CD8-positive, alpha-beta memory T cell (primary cell): ENCODE results near the gene SLC27A4. TPM values are rescaled to one million over a fixed set of nuclear protein-coding genes. Genes with fewer than 3 reads are reported as not detected.
A peak's percentile ranks its signal among the peaks of the same experiment; 100 is the strongest.

Experiments used
- CTCF ChIA-PET: fragments of 350-600 bp; sonication (Branson Sonifier 250); formaldehyde crosslinking; loops from one replicate; lab custom pipeline; 2021; ENCODE audit warnings: antibody characterized with exemption; lab: Charles Lee
- POLR2A ChIA-PET: fragments of 350-600 bp; sonication (Branson Sonifier 250); formaldehyde crosslinking; loops from one replicate; lab custom pipeline; 2021; ENCODE audit warnings: antibody characterized with exemption; lab: Charles Lee
- DNase-seq, 5 donors: peaks; one replicate each; pipeline versions ENCODE4 v3.0.0 to v3.0.0-alpha.2; 2020 to 2022; ENCODE audit warnings: mixed read lengths in 1 of 5
- H3K27ac ChIP-seq: one replicate; pipeline ENCODE4 v1.7.0; 2013; ENCODE audit warnings: low read depth, mild to moderate bottlenecking, low read length, moderate library complexity
- H3K27me3 ChIP-seq: 2 replicates; pipeline ENCODE4 v1.7.0; 2013; ENCODE audit warnings: low read length, mild to moderate bottlenecking; ENCODE audit not compliant: insufficient read depth, poor library complexity, severe bottlenecking
- H3K36me3 ChIP-seq: 2 replicates; pipeline ENCODE4 v1.7.0; 2013; ENCODE audit warnings: mild to moderate bottlenecking, low read length, moderate library complexity; ENCODE audit not compliant: insufficient read depth
- H3K4me1 ChIP-seq: 2 replicates; pipeline ENCODE4 v1.7.0; 2013; ENCODE audit warnings: mild to moderate bottlenecking, low read length, moderate library complexity; ENCODE audit not compliant: insufficient read depth
- H3K4me3 ChIP-seq: 2 replicates; pipeline ENCODE4 v1.7.0; 2013; ENCODE audit warnings: mild to moderate bottlenecking, low read length
- H3K9me3 ChIP-seq: 2 replicates; pipeline ENCODE4 v1.7.0; 2013; ENCODE audit warnings: mild to moderate bottlenecking, low read length
- H3K27ac Mint-ChIP-seq, 8 donors: one replicate each; pipeline ENCODE4 v1.8.0; 2020 to 2021; ENCODE audit warnings: mixed read lengths in 8 of 8, mild to moderate bottlenecking in 6 of 8, inconsistent platforms in 3 of 8, moderate library complexity in 3 of 8
- H3K27me3 Mint-ChIP-seq, 2 donors: one replicate each; pipeline ENCODE4 v1.8.0; 2020 to 2021; ENCODE audit warnings: mixed read lengths in 2 of 2, mild to moderate bottlenecking in 1 of 2, moderate library complexity in 1 of 2
- H3K36me3 Mint-ChIP-seq, 3 donors: one replicate each; pipeline ENCODE4 v1.8.0; 2020 to 2021; ENCODE audit warnings: mixed read lengths in 3 of 3, inconsistent platforms in 1 of 3, mild to moderate bottlenecking in 1 of 3
- H3K4me1 Mint-ChIP-seq, 3 donors: one replicate each; pipeline ENCODE4 v1.8.0; 2020 to 2021; ENCODE audit warnings: mixed read lengths in 3 of 3, inconsistent platforms in 1 of 3, mild to moderate bottlenecking in 1 of 3
- H3K4me3 Mint-ChIP-seq, 7 donors: one replicate each; pipeline ENCODE4 v1.8.0; 2020 to 2021; ENCODE audit warnings: mixed read lengths in 7 of 7, mild to moderate bottlenecking in 6 of 7, moderate library complexity in 4 of 7, inconsistent platforms in 2 of 7
- H3K9me3 Mint-ChIP-seq, 5 donors: one replicate each; pipeline ENCODE4 v1.8.0; 2020 to 2022; ENCODE audit warnings: mixed read lengths in 5 of 5, mild to moderate bottlenecking in 3 of 5, moderate library complexity in 2 of 5, inconsistent platforms in 1 of 5
- polyA plus RNA-seq: library from polyadenylated mRNA; unstranded; fragments of 300-500 nt; fragmentation: Illumina TruSeq; gene quantifications from one replicate; pipeline ENCODE4 v1.2.3, GENCODE V29; 2021
- total RNA-seq, 2 experiments: library from RNA; stranded (reverse); gene quantifications; one replicate each; pipeline ENCODE4 v1.2.3, GENCODE V29; 2021

The SLC27A4 gene
- total and polyA plus RNA-seq, 3 experiments from 2014 or later, result 11.2 to 46.0 (median 41.2) TPM

DNA sequence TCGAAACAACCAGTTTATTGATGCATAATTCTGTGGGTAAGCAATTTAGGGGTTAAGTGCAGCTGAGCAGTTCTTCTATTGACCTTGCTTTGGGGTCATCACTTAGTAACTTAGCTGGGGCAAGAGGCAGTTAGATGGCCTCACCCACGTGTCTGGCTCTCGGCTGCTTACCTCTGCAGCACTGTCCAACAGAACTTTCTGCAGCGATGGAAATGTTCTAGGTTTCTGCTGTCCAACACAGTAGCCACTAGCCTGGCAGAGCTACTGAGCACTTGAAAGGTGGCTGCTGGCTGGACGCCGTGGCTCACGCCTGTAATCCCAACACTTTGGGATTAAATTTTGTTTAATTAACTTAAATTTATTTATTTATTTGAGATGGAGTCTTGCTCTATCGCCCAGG is 17.8 kb downstream of the SLC27A4 start:
- Histone ChIP-seq H3K9me3 (no peaks in the 10 kb centered on the region), H3K27me3 (no peaks in the 10 kb centered on the region), H3K36me3 (no peaks in the 10 kb centered on the region), H3K27ac (no peak overlapping the region), H3K4me1 (peaks cover 9% of the 10 kb centered on the region), H3K4me3 (no peak overlapping the region)
- Mint-ChIP-seq H3K9me3 (no peaks in the 10 kb centered on the region), H3K27ac (no peak overlapping the region), H3K36me3 (peaks cover 0 to 32% (median 2%) of the 10 kb centered on the region in 3 donors), H3K4me3 (no peak overlapping the region), H3K27me3 (no peaks in the 10 kb centered on the region), H3K4me1 (peaks cover 5 to 12% (median 6%) of the 10 kb centered on the region in 3 donors)
- ChIA-PET POLR2A (no interaction called here), CTCF (interaction anchor here (0.9 kb wide), 1 partner anchor 154 kb away, joined by 3 read pairs; no protein-coding TSS in a partner anchor)
- DNase-seq, result no peak

DNA sequence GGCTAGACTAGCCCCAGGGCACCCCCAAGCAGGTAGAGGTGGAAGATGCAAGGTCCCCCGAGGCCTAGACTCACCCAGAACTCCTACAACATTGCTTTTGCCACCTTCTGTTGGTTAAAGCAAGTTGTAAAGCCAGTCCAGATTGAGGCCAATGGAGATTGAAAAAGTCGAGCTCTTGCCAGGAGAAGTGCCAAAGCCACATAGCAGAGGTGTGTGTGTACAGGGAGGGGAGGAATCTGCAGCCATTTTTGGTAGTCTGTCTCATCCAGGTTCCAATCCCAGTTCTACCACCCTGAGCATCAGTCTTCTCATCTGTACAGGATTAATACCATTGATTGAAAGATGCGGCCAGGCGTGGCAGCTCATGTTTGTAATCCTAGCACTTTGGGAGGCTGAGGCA is 18.5 kb downstream of the SLC27A4 start:
- Histone ChIP-seq H3K36me3 (no peaks in the 10 kb centered on the region), H3K4me1 (peaks cover 9% of the 10 kb centered on the region), H3K4me3 (no peak overlapping the region), H3K9me3 (no peaks in the 10 kb centered on the region), H3K27ac (no peak overlapping the region), H3K27me3 (no peaks in the 10 kb centered on the region)
- no peaks in the 10 kb centered on the region for H3K9me3 Mint-ChIP-seq
- no peak overlapping the region for H3K4me3 Mint-ChIP-seq
- peaks cover 0 to 27% (median 2%) of the 10 kb centered on the region in 3 donors for H3K36me3 Mint-ChIP-seq
- peak overlapping the region in 2 of 8 donors; percentile 51 to 71 for H3K27ac Mint-ChIP-seq
- DNase-seq, result no peak
- ChIA-PET CTCF (interaction anchor here (0.9 to 1.8 kb wide), 2 partner anchors 64 to 155 kb away, joined by 3 to 4 read pairs; no protein-coding TSS in a partner anchor), POLR2A (no interaction called here)
- peaks cover 5 to 12% (median 6%) of the 10 kb centered on the region in 3 donors for H3K4me1 Mint-ChIP-seq
- no peaks in the 10 kb centered on the region for H3K27me3 Mint-ChIP-seq

DNA sequence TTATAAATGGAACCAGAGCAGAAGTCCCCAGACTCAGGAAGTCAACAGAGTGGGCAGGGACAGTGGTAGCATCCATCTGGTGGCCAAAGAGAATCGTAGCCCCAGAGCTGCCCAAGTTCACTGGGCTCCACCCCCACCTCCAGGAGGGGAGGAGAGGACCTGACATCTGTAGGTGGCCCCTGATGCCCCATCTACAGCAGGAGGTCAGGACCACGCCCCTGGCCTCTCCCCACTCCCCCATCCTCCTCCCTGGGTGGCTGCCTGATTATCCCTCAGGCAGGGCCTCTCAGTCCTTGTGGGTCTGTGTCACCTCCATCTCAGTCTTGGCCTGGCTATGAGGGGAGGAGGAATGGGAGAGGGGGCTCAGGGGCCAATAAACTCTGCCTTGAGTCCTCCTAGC is 20.5 kb downstream of the SLC27A4 start:
- peak overlapping the region in 1 of 8 donors; percentile 32 for H3K27ac Mint-ChIP-seq
- H3K4me1 Mint-ChIP-seq, result peaks cover 5 to 12% (median 6%) of the 10 kb centered on the region in 3 donors
- no peaks in the 10 kb centered on the region for H3K9me3 ChIP-seq
- no peaks in the 10 kb centered on the region for H3K27me3 Mint-ChIP-seq
- no peak overlapping the region for H3K27ac ChIP-seq
- no peak overlapping the region for H3K4me3 Mint-ChIP-seq
- H3K36me3 Mint-ChIP-seq, result peaks cover 0 to 14% (median 2%) of the 10 kb centered on the region in 3 donors
- H3K27me3 ChIP-seq, result no peaks in the 10 kb centered on the region
- no peak for DNase-seq
- ChIA-PET CTCF (interaction anchor here (1.8 to 2.2 kb wide), 6 partner anchors 10 to 66 kb away, joined by 4 to 18 read pairs (median 11); partner anchors contain the start of gene URM1), POLR2A (interaction anchor here (2.3 kb wide), 1 partner anchor 10 kb away, joined by 16 read pairs; the partner anchor contains the start of gene URM1)
- H3K4me1 ChIP-seq, result peaks cover 9% of the 10 kb centered on the region
- H3K9me3 Mint-ChIP-seq, result no peaks in the 10 kb centered on the region
- H3K4me3 ChIP-seq, result no peak overlapping the region
- no peaks in the 10 kb centered on the region for H3K36me3 ChIP-seq

DNA sequence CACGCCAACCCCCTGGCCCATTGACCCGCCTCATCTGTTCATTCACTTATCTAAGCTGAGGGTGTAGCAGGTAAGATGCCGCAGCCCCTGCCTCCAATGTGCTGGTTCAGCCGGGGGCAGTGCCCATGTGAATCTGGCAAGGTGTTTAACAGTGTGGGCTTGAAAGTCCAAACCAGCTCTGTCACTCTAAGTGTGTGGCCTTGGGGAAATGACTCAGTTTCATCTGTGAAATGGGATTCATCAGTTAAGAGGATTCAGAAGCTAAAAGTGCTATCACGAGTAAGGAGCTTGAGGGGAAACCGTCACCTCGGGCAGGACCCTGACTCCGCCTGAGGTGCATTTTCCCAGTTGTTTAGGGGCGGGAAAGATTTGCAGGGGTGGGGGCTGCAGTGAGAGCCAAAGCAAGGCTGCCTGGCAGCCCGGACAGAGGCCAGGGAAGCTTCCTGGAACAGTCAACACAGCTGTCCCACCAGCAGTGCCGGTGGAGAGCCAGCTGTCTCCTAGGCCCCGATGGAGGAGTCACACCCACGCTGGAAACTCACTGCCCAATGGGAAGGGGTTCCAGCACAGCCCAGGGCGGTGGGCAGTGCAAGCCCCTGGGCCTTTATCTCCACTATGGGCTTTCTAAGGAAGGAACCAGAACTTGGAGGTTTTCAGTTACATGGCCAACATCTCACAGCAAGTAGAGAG is 21.1 kb downstream of the SLC27A4 start:
- H3K27me3 ChIP-seq, result no peaks in the 10 kb centered on the region
- no peak for DNase-seq
- H3K4me3 ChIP-seq, result peak overlapping the region; percentile 62
- Mint-ChIP-seq H3K27ac (peak overlapping the region in 6 of 8 donors; percentile 6 to 87 (median 58)), H3K9me3 (no peaks in the 10 kb centered on the region), H3K4me1 (peaks cover 5 to 12% (median 6%) of the 10 kb centered on the region in 3 donors), H3K36me3 (peaks cover 0 to 10% (median 0%) of the 10 kb centered on the region in 3 donors), H3K27me3 (peaks cover 0 to 1% of the 10 kb centered on the region in 2 donors), H3K4me3 (peak overlapping the region in 6 of 7 donors; percentile 11 to 84 (median 76))
- peaks cover 9% of the 10 kb centered on the region for H3K4me1 ChIP-seq
- POLR2A ChIA-PET, result interaction anchor here (2.3 kb wide), 1 partner anchor 10 kb away, joined by 16 read pairs; the partner anchor contains the start of gene URM1
- H3K36me3 ChIP-seq, result no peaks in the 10 kb centered on the region
- no peaks in the 10 kb centered on the region for H3K9me3 ChIP-seq
- CTCF ChIA-PET, result interaction anchor here (0.7 to 2.2 kb wide), 11 partner anchors 9 to 261 kb away, joined by 3 to 18 read pairs (median 5); partner anchors contain the start of genes SLC27A4 and URM1
- H3K27ac ChIP-seq, result no peak overlapping the region

DNA sequence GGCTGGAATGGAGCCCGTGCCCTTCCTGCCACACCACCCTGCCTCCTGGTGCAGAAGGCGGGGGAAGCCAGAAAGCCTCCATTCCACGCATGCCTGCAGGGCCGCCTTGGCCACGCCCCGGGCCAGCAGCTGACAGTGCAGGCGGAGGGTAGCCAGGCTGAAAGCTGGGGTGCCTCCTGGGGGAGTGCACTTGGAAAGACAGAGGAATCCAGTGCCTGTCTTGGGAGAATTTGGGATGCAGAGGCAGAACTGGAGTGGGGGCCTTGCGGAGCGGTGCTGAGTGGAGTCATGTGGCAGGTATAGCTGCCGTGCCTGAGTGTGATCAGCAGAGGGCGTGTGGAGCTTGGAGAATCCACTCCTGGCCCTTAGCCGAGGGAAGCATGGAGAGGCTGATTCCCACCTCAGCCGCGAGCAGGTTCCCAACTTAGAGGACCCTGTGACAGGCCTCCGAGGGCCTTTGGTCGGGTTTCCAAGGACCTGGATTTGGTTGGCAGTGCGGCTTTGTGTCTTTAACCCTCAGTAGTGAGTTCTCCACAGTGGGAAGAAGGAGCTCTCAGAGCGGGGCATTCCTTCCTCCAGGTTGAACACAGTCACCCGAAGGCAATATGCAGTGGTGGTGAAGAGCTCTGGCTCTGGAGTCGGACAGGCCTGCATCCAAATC is 21.8 kb downstream of the SLC27A4 start:
- Histone ChIP-seq H3K36me3 (no peaks in the 10 kb centered on the region), H3K4me3 (peak overlapping the region; percentile 62), H3K4me1 (peaks cover 9% of the 10 kb centered on the region), H3K9me3 (no peaks in the 10 kb centered on the region), H3K27ac (no peak overlapping the region), H3K27me3 (no peaks in the 10 kb centered on the region)
- H3K27me3 Mint-ChIP-seq, result peaks cover 6 to 8% of the 10 kb centered on the region in 2 donors
- H3K27ac Mint-ChIP-seq, result peak overlapping the region in 6 of 8 donors; percentile 1 to 87 (median 47)
- peak overlapping the region; percentile 40 to 84 (median 77) for H3K4me3 Mint-ChIP-seq
- ChIA-PET CTCF (interaction anchor here (0.7 to 2.2 kb wide), 18 partner anchors 9 to 566 kb away, joined by 3 to 18 read pairs (median 5); partner anchors contain the start of genes CERCAM, SLC27A4 and URM1), POLR2A (interaction anchor here (0.6 to 2.3 kb wide), 3 partner anchors 9 to 1264 kb away, joined by 3 to 16 read pairs (median 5); partner anchors contain the start of genes NTMT1 and URM1)
- H3K36me3 Mint-ChIP-seq, result peaks cover 0 to 9% (median 0%) of the 10 kb centered on the region in 3 donors
- DNase-seq, result peak; percentile 47 to 74 (median 52)
- H3K4me1 Mint-ChIP-seq, result peaks cover 5 to 12% (median 6%) of the 10 kb centered on the region in 3 donors
- H3K9me3 Mint-ChIP-seq, result no peaks in the 10 kb centered on the region

DNA sequence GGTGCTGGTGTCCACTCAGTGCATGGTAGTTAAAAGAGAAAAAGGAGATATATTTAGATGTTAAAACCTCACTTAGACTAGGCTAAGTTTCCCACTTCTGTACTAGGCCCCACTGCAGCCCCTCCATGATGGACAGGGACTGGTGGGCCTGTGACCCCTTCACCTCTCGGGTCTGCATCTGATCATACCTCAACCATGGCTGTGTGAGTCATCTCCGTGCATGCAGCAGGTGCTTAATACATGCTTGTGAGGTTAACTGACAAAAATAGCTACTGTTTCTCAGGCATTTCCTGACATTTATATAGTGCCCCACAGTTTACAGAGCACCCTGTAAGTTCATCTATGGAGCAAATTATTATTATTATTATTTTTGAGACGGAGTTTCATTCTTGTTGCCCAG is 22.4 kb downstream of the SLC27A4 start:
- Histone ChIP-seq H3K27ac (no peak overlapping the region), H3K9me3 (no peaks in the 10 kb centered on the region), H3K4me3 (no peak overlapping the region), H3K4me1 (peaks cover 9% of the 10 kb centered on the region), H3K36me3 (no peaks in the 10 kb centered on the region), H3K27me3 (no peaks in the 10 kb centered on the region)
- H3K4me3 Mint-ChIP-seq, result peak overlapping the region in 1 of 7 donors; percentile 16
- POLR2A ChIA-PET, result interaction anchor here (0.7 to 2.3 kb wide), 2 partner anchors 9 to 21 kb away, joined by 3 to 16 read pairs; partner anchors contain the start of gene URM1
- no peak for DNase-seq
- H3K27me3 Mint-ChIP-seq, result peaks cover 8 to 10% of the 10 kb centered on the region in 2 donors
- CTCF ChIA-PET, result interaction anchor here (0.7 to 2.2 kb wide), 16 partner anchors 8 to 565 kb away, joined by 3 to 18 read pairs (median 5); partner anchors contain the start of genes CERCAM, SLC27A4 and URM1
- peaks cover 0 to 4% (median 0%) of the 10 kb centered on the region in 3 donors for H3K36me3 Mint-ChIP-seq
- no peaks in the 10 kb centered on the region for H3K9me3 Mint-ChIP-seq
- no peak overlapping the region for H3K27ac Mint-ChIP-seq
- H3K4me1 Mint-ChIP-seq, result peaks cover 5 to 12% (median 6%) of the 10 kb centered on the region in 3 donors

DNA sequence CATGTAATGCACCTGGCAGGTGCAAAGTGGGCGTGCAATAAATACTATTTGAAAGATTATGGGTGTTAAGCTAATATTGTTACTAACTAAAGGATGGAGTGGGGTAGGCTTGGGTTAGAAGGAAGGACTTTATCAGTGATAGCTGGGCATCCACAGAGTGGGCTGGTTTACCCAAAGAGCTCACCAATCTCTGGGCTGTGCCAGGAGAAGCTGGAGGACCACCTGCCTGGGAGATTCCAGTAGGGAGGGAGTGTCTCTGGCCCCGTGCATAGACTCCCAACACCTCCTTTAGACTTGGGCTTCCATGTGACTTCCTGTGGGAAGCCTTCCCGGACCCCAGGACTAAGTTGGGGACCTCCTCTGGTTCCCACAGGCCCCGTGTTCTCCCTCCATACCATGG is 25.2 kb downstream of the SLC27A4 start:
- H3K36me3 ChIP-seq, result no peaks in the 10 kb centered on the region
- DNase-seq, result no peak
- H3K9me3 Mint-ChIP-seq, result no peaks in the 10 kb centered on the region
- H3K4me1 Mint-ChIP-seq, result peaks cover 11 to 18% (median 12%) of the 10 kb centered on the region in 3 donors
- H3K27me3 Mint-ChIP-seq, result peaks cover 8 to 10% of the 10 kb centered on the region in 2 donors
- ChIA-PET CTCF (no interaction called here), POLR2A (no interaction called here)
- H3K4me3 Mint-ChIP-seq, result peak overlapping the region in 1 of 7 donors; percentile 14
- no peak overlapping the region for H3K4me3 ChIP-seq
- H3K27ac Mint-ChIP-seq, result no peak overlapping the region
- H3K36me3 Mint-ChIP-seq, result peaks cover 0 to 1% (median 0%) of the 10 kb centered on the region in 3 donors
- no peaks in the 10 kb centered on the region for H3K27me3 ChIP-seq
- no peak overlapping the region for H3K27ac ChIP-seq
- H3K4me1 ChIP-seq, result peaks cover 13% of the 10 kb centered on the region
- H3K9me3 ChIP-seq, result no peaks in the 10 kb centered on the region
